GM21737 (cell line): ENCODE data around the gene TOMM7.
"Not testable (repeated sequence)": the region's sequence is repeated elsewhere in the genome, so short reads cannot be mapped to it uniquely, and the experiment has no call there.

Source experiments
- ATAC-seq: cut with Tn5 transposase; IDR thresholded peaks from one replicate; pipeline ENCODE4 v1.9.1; 2021; ENCODE audit warnings: mild to moderate bottlenecking, moderate library complexity; ENCODE audit not compliant: unreplicated experiment

Gene TOMM7

DNA sequence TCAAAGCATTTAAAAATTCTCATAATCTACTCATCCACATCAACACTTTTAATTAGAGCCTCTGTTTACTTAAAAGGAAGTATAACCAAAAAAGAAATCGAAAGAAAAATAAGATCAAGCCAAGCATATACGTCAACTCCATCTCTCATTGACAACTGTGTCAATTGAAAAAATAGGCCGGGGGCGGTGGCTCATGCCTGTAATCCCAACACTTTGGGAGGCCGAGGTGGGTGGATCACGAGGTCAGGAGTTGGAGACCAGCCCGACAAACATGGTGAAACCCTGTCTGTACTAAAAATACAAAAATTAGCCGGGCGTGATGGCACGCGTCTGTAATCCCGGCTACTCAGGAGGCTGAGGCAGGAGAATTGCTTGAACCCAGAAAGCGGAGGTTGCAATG lies 32.0 kb downstream of the TOMM7 start:
- ATAC-seq = not testable (repeated sequence)

DNA sequence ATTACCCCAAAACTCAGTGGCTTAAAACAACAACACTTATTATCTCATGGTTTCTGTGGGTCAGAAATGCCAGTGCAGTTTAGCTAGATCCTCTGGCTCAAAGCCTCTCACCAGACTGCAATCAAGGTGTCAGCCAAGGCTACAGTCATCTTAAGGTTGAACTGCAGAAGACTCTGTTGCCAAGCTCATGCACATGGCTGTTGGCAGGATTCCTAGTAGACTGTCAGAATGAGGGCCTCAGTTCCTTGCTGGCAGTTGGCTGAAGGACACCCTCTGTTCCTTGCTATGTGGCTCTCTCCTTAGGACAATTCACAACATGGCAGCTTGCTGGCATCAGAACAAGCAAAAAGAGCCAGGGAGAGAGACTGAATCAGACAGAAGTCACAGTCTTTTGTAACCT lies 34.7 kb downstream of the TOMM7 start:
- ATAC-seq = no peak

GRCh38 chr7:22786290-22786932 lies 36.2 kb downstream of the TOMM7 start:
- no peak for ATAC-seq

- ATAC-seq = no peak
Measured at GRCh38 chr7:22784346-22784745, 38.3 kb downstream of the TOMM7 start.

DNA sequence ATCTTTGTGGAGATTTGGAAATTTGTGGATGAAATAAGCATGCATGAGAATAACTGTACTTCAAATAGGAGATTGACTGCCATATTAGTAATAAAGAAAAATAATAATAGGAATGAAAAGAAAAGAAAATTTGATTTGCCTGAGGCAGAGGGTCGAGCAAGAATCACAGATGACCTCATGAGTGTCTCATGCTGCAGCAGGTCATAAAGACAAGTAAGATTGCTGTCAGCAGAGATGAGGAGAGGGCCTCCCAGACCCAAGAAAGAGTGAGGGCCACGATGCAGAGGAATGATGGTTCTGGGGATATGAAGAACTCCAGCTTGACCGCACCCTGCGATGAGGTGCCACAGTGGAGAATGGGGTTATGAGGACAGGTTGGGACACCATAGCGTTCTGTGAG lies 39.2 kb downstream of the TOMM7 start:
- no peak for ATAC-seq

DNA sequence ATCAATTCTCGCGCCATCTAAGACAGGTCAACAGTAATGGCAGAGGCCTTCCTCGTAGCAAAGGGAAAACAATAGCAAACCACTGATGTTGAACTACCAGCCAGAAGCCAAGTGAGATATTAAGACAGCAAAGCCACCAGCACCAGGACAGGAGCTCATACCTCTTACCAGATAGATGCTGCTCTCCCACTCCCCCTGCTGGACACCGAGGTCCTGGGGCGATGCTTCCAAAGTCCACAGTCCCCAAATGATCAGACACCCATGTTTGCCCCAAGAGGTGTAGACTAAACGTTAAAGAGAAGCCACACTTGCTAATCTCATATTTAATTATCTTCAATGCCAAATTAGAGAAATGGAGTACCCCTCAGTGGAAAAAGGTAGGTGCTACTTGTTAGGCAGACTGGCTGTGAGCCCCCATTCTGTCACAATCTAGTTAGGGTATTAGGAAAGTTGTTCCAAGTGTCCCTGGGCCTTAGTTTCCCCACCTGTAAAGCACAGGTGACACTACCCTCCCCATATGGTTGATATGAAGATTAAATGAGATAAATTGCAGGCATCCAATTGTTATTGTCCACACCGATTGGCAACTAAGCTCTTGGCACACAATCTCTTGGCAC lies 39.9 kb downstream of the TOMM7 start:
- no peak for ATAC-seq

- no peak for ATAC-seq
Measured at GRCh38 chr7:22781230-22781711, 41.4 kb downstream of the TOMM7 start.

DNA sequence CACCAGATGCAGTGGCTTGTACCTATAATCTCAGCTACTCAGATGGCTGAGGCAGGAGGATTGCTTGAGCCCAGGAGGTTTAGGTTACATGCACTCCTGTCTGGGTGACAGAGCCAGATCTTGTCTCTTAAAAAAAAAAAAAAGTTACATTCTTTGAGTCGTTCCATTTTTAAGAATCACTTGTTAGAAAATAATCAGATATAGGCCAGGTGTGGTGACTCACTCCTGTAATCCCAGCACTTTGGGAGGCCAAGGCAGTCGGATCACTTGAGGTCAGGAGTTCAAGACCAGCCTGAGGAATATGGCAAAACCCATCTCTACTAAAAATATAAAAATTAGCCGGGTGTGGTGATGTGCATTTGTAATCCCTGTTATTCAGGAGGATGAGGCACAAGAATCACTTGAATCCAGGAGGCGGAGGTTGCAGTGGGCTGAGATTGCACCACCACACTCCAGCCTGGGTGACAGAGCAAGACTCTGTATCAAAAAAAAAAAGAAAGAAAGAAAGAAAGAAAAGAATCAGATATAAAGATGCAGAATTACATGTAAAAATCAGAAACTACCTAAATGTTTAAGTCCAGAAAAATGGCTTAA lies 42.8 kb downstream of the TOMM7 start:
- not testable (repeated sequence) for ATAC-seq

DNA sequence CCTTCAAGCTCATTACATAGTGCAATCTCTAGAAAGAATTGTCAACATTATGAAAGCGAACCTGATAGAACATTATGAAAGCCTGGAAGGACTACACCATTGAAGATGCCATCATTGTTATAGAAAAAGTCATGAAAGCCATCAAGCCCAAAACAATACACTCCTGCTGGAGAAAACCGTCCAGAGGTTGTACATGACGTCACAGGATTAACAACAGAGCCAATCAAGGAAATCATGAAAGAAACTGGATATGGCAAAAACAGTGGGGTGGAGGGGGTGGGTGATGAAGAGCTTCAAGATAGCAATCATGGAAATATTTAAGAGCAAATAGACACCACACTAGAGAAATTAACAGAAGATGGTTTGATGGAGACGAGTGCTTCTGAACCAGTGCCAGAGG lies 45.7 kb downstream of the TOMM7 start:
- ATAC-seq = no peak

DNA sequence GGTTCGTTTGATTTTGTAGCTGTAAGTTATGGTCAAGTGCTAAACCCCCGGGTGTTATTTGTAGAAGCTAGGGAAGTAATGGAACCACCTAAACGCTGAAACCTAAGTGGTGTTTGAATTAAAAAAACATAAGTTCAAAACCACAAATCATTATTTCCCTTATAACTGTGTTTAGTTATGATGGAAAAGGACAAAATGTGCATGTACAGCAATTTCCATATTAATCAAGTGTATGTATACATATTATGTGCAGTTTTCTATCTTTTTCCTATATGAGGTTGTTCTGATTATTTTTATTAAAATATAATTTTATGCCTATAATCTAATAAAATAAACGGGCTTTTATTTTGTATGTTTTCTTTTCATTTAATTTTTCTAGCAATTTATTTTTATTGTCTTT lies 49.8 kb downstream of the TOMM7 start:
- ATAC-seq = no peak

- ATAC-seq = no peak
Measured at GRCh38 chr7:22771872-22772228, 50.8 kb downstream of the TOMM7 start.

- ATAC-seq = no peak
Measured at GRCh38 chr7:22771194-22771871, 51.3 kb downstream of the TOMM7 start.

GRCh38 chr7:22765609-22766008 lies 57.0 kb downstream of the TOMM7 start:
- ATAC-seq = peak; percentile 72
